ENCODE results near the gene TMEM62. TPM values are rescaled to one million over a fixed set of nuclear protein-coding genes. Genes with fewer than 3 reads are reported as not detected.
"Not testable (repeated sequence)": the region's sequence is repeated elsewhere in the genome, so short reads cannot be mapped to it uniquely, and the experiment has no call there.

TMEM62 gene
- polyA plus RNA-seq, 1 donor from 2014 or later = 8.7 TPM

DNA sequence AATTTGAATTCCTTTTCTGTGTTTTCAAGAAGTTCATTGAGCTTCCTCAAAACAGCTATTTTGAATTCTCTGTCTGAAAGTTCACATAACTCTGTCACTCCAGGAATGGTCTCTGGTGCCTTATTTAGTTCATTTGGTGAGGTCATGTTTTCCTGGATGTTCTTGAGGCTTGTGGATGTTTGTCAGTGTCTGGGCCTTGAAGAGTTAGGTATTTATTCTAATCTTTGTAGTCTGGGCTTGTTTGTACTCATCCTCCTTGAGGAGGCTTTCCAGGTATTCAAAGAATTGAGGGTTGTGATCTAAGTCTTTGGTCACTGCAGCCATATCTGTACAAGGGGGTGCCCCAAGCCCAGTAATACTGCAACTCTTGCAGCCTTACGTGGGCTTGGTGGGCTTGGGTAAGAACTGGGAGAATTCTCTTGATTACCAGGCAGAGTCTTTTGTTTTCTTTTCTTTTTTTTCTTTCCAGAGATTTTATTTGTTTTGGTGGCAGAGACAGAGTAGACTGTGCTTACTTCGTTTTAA, 32.5 kb downstream of the TMEM62 start:
- Histone ChIP-seq H3K4me2 (ENCODE audit: low read length) (no peak overlapping the region), H3K27ac (ENCODE audit: low read length) (no peak overlapping the region), H3K9ac (ENCODE audit: low read length) (no peak overlapping the region), H3K9me2 (ENCODE audit: insufficient read depth, low read length) (no peaks in the 10 kb centered on the region), H3K4me3 (ENCODE audit: low read length) (no peak overlapping the region), H2AFZ (ENCODE audit: low read depth, low read length) (no peak overlapping the region), H3K9me3 (ENCODE audit: low read length) (no peaks in the 10 kb centered on the region), H3K27me3 (ENCODE audit: insufficient read depth, low read depth, low read length) (no peaks in the 10 kb centered on the region), H3F3A (ENCODE audit: insufficient read depth, low read length, poor library complexity, severe bottlenecking) (no peaks in the 10 kb centered on the region), H3K36me3 (ENCODE audit: insufficient read depth, low read length) (no peaks in the 10 kb centered on the region), H4K20me1 (ENCODE audit: insufficient read depth) (no peaks in the 10 kb centered on the region), H3K79me2 (replicated peaks; ENCODE audit: insufficient read depth, low read length) (no peaks in the 10 kb centered on the region)
- TF ChIP-seq, protein P1, sequence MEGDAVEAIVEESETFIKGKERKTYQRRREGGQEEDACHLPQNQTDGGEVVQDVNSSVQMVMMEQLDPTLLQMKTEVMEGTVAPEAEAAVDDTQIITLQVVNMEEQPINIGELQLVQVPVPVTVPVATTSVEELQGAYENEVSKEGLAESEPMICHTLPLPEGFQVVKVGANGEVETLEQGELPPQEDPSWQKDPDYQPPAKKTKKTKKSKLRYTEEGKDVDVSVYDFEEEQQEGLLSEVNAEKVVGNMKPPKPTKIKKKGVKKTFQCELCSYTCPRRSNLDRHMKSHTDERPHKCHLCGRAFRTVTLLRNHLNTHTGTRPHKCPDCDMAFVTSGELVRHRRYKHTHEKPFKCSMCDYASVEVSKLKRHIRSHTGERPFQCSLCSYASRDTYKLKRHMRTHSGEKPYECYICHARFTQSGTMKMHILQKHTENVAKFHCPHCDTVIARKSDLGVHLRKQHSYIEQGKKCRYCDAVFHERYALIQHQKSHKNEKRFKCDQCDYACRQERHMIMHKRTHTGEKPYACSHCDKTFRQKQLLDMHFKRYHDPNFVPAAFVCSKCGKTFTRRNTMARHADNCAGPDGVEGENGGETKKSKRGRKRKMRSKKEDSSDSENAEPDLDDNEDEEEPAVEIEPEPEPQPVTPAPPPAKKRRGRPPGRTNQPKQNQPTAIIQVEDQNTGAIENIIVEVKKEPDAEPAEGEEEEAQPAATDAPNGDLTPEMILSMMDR (IDR thresholded peaks at IDR 0.05; ENCODE audit: poor library complexity, severe bottlenecking) = no peak
- TF ChIP-seq MXI1 (conservative IDR thresholded peaks at IDR 0.05; ENCODE audit: poor library complexity, severe bottlenecking) = no peak
- no peak for TF ChIP-seq POLR2AphosphoS5 (IDR thresholded peaks at IDR 0.05)
- no peak for TF ChIP-seq EP300 (conservative IDR thresholded peaks at IDR 0.05; ENCODE audit: poor library complexity, severe bottlenecking)
- TF ChIP-seq, protein P2, sequence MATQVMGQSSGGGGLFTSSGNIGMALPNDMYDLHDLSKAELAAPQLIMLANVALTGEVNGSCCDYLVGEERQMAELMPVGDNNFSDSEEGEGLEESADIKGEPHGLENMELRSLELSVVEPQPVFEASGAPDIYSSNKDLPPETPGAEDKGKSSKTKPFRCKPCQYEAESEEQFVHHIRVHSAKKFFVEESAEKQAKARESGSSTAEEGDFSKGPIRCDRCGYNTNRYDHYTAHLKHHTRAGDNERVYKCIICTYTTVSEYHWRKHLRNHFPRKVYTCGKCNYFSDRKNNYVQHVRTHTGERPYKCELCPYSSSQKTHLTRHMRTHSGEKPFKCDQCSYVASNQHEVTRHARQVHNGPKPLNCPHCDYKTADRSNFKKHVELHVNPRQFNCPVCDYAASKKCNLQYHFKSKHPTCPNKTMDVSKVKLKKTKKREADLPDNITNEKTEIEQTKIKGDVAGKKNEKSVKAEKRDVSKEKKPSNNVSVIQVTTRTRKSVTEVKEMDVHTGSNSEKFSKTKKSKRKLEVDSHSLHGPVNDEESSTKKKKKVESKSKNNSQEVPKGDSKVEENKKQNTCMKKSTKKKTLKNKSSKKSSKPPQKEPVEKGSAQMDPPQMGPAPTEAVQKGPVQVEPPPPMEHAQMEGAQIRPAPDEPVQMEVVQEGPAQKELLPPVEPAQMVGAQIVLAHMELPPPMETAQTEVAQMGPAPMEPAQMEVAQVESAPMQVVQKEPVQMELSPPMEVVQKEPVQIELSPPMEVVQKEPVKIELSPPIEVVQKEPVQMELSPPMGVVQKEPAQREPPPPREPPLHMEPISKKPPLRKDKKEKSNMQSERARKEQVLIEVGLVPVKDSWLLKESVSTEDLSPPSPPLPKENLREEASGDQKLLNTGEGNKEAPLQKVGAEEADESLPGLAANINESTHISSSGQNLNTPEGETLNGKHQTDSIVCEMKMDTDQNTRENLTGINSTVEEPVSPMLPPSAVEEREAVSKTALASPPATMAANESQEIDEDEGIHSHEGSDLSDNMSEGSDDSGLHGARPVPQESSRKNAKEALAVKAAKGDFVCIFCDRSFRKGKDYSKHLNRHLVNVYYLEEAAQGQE (IDR thresholded peaks at IDR 0.05; ENCODE audit: borderline replicate concordance) = no peak
- TF ChIP-seq TAF1 (IDR thresholded peaks at IDR 0.05; ENCODE audit: low read depth) = no peak
- TF ChIP-seq RAD21 (conservative IDR thresholded peaks at IDR 0.05) = no peak
- no peak for TF ChIP-seq SMC3 (conservative IDR thresholded peaks at IDR 0.05; ENCODE audit: poor library complexity)
- TF ChIP-seq EZH2 (IDR thresholded peaks at IDR 0.05; ENCODE audit: borderline replicate concordance, insufficient read depth, low read length, poor library complexity, severe bottlenecking) = no peak

GRCh38 chr15:43167261-43167660, 33.9 kb downstream of the TMEM62 start:
- H3K79me2 ChIP-seq (replicated peaks; ENCODE audit: insufficient read depth, low read length); H3K9me2 ChIP-seq (ENCODE audit: insufficient read depth, low read length); H3K27ac ChIP-seq (ENCODE audit: low read length); H3K4me3 ChIP-seq (ENCODE audit: low read length); H3K27me3 ChIP-seq (ENCODE audit: insufficient read depth, low read depth, low read length); H3K9me3 ChIP-seq (ENCODE audit: low read length); H3K9ac ChIP-seq (ENCODE audit: low read length); H3K36me3 ChIP-seq (ENCODE audit: insufficient read depth, low read length); H3K4me2 ChIP-seq (ENCODE audit: low read length); H2AFZ ChIP-seq (ENCODE audit: low read depth, low read length); H3F3A ChIP-seq (ENCODE audit: insufficient read depth, low read length, poor library complexity, severe bottlenecking); H4K20me1 ChIP-seq (ENCODE audit: insufficient read depth): not testable (repeated sequence)
